Chondrocyte (in vitro differentiated cells): ENCODE data around the gene BOLL. TPM values are rescaled to one million over a fixed set of nuclear protein-coding genes. Genes with fewer than 3 reads are reported as not detected.

Source experiments
- DNase-seq: peaks from one replicate; pipeline ENCODE4 v3.0.0; 2021; ENCODE audit warnings: mixed read lengths, low spot score
- H3K27ac Mint-ChIP-seq: one replicate; pipeline ENCODE4 v1.8.0; 2021; ENCODE audit warnings: mild to moderate bottlenecking, moderate library complexity, mixed read lengths; ENCODE audit not compliant: unreplicated experiment
- H3K27me3 Mint-ChIP-seq: 2 replicates; pipeline ENCODE4 v1.8.0; 2021; ENCODE audit warnings: low read depth, mixed read lengths
- H3K36me3 Mint-ChIP-seq: 2 replicates; pipeline ENCODE4 v1.8.0; 2021; ENCODE audit warnings: low read depth, mixed read lengths
- H3K4me1 Mint-ChIP-seq: 2 replicates; pipeline ENCODE4 v1.8.0; 2021; ENCODE audit warnings: low read depth, mild to moderate bottlenecking, mixed read lengths
- H3K4me3 Mint-ChIP-seq: one replicate; pipeline ENCODE4 v1.8.0; 2021; ENCODE audit warnings: mild to moderate bottlenecking, moderate library complexity, mixed read lengths; ENCODE audit not compliant: unreplicated experiment
- H3K9me3 Mint-ChIP-seq: 2 replicates; pipeline ENCODE4 v1.8.0; 2021; ENCODE audit warnings: low read depth, mixed read lengths
- CTCF ChIP-seq: fragments of 200-600 bp; sonication (generic); IDR thresholded peaks from 2 replicates; pipeline ENCODE4 v1.5.0; 2021; ENCODE audit warnings: antibody characterized with exemption, mild to moderate bottlenecking, moderate library complexity
- total RNA-seq: library from RNA; stranded (reverse); gene quantifications from 3 replicates; pipeline ENCODE4 v1.2.1, GENCODE V29; 2021

The BOLL gene
- total RNA-seq, 1 donor from 2014 or later = not detected

GRCh38 chr2:197809064-197809463 lies 23.9 kb upstream of the BOLL start:
- Mint-ChIP-seq H3K27me3 (peaks cover 37% of the 10 kb centered on the region), H3K4me1 (peaks cover 8% of the 10 kb centered on the region), H3K4me3 (no peak overlapping the region), H3K27ac (no peak overlapping the region), H3K36me3 (no peaks in the 10 kb centered on the region), H3K9me3 (no peaks in the 10 kb centered on the region)
- TF ChIP-seq CTCF = no peak
- no peak for DNase-seq

- Mint-ChIP-seq H3K27me3 (peaks cover 43% of the 10 kb centered on the region), H3K27ac (no peak overlapping the region), H3K4me1 (peaks cover 15% of the 10 kb centered on the region), H3K4me3 (peak overlapping the region; percentile 68), H3K36me3 (no peaks in the 10 kb centered on the region), H3K9me3 (no peaks in the 10 kb centered on the region)
- no peak for DNase-seq
- TF ChIP-seq CTCF = no peak
Measured at GRCh38 chr2:197805715-197806633, 20.9 kb upstream of the BOLL start.

- no peak overlapping the region for H3K27ac Mint-ChIP-seq
- H3K27me3 Mint-ChIP-seq = peaks cover 41% of the 10 kb centered on the region
- DNase-seq = peak; percentile 84
- no peaks in the 10 kb centered on the region for H3K36me3 Mint-ChIP-seq
- peak; percentile 38 for TF ChIP-seq CTCF
- H3K4me1 Mint-ChIP-seq = peaks cover 15% of the 10 kb centered on the region
- H3K4me3 Mint-ChIP-seq = peak overlapping the region; percentile 83
- H3K9me3 Mint-ChIP-seq = no peaks in the 10 kb centered on the region
Measured at GRCh38 chr2:197804758-197805714, 19.9 kb upstream of the BOLL start.

GRCh38 chr2:197804049-197804757 lies 19.1 kb upstream of the BOLL start, which contains the start of gene PLCL1:
Gene PLCL1, plus strand, starts transcription at chr2:197804593.
- peak within 1 kb of the TSS; percentile 83 for H3K4me3 Mint-ChIP-seq
- TF ChIP-seq CTCF = no peak
- H3K9me3 Mint-ChIP-seq = no peaks in the 10 kb centered on the region
- peaks cover 15% of the 10 kb centered on the region for H3K4me1 Mint-ChIP-seq
- DNase-seq = peak; percentile 96
- H3K36me3 Mint-ChIP-seq = no peaks in the 10 kb centered on the region
- no peak within 1 kb of the TSS for H3K27ac Mint-ChIP-seq
- peaks cover 41% of the 10 kb centered on the region for H3K27me3 Mint-ChIP-seq
